Head of caudate nucleus (tissue), 42 donors: ENCODE data around the gene SLC25A29.
A peak's percentile ranks its signal among the peaks of the same experiment; 100 is the strongest.
"Not testable (repeated sequence)": the region's sequence is repeated elsewhere in the genome, so short reads cannot be mapped to it uniquely, and the experiment has no call there.

Experiments used
- DNase-seq, 42 donors: peaks; one replicate each; pipeline versions ENCODE4 v3.0.0 to v3.0.0-alpha.2; 2020 to 2021; ENCODE audit warnings: mixed read lengths in 7 of 42
- intact Hi-C: fragments of 100-400 bp; cut with DNase I; formaldehyde crosslinking; loops from one replicate; pipeline ENCODE4 v1.15.0; 2022

SLC25A29 gene

DNA sequence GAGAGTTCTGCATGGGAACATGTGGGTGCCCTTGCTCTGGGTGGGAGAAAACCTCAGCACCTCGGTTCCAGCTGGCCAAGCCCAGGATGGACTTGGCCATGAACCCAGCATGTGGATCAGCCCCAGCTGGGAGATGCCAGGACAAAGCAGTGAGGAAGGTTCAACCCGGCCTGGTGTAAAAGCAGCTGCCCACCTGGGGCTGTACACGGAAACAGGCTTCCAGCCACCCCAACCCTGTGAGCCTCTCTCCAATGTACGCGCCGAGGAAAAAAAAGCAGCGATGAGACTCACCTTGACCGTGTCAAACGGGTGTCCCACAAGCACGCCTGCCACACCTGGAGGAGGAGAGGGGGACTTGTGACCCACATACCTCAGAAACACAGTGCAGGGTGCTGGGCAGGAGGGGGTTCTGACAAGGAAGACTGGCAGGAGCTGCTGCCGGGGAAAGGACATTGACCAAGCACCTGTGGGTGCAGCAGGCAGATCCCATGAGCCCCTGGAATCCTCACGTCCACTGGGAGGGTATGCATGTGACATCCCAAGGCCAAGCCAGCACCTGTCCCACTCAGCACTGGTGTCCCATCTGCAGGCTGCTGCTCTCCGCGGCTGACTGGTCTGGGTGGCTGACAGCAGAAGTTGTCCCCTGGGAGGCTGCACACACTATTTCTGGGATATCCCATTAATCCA lies 7.5 kb downstream of the SLC25A29 start:
- no peak for DNase-seq
- intact Hi-C loops, result no loop called here

DNA sequence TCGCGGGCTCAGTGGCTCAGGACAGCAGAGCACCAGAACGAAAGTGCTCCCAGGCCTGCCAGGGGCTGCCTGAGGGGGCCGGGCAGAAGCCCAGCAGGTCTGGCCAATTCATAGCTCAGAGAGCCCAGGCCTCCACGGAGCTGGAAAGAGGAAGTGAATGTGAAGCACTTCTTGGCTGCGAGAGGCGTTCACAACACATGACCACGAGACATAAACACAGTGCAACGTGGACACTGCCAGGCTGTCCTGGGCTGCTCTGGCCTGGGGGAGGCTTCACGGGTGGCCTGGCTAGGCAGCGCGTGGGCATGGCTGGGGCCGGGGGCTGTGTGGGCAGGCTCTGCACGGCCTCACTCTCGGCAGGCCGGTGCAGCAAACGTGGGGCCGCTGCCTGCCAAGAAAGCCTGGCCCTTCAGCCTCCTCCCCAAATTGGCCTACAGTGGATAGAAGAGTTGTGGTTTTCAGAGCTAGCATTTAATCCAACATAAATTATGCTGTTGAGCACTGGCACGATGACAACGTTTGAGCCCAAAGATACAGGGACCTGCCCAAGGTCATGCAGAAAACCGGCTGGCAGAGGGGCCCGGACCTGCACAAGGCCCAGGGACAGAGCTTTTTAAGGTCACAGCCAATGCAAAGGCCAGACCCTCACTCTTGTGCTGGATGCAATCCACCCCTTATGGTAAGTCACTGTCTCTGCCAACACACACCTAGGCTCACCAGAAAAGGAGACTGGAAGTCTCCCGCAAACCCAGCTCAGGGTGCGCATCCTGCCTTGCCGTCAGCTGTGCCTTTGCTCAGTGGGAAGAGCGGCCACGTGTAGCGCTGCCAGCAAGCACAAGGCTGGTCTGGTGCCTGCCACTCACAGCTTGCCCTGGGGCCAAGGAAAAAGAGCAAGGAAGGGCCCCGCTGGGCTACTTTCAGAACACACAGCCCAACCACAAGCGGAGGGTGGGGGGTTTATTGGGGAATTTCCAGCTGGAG lies 8.6 kb downstream of the SLC25A29 start:
- intact Hi-C loops, result no loop called here
- peak in 41 of 42 donors; percentile 40 to 86 (median 68) for DNase-seq

DNA sequence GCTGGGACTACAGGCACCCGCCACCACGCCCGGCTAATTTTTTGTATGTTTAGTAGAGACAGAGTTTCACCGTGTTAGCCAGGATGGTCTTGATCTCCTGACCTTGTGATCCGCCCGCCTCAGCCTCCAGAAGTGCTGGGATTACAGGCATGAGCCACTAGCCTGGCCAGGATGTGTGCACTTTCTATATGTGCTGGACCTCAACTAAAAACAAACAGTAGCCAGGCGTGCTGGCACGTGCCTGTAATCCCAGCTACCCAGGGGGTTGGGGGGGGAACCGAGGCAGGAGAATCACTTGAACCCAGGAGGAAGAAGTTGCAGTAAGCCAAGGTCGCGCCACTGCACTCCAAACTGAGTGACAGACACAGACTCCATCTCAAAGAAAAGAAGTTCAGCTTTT lies 9.5 kb downstream of the SLC25A29 start:
- intact Hi-C loops, result not testable (repeated sequence)
- DNase-seq, result peak in 1 of 42 donors; percentile 17

DNA sequence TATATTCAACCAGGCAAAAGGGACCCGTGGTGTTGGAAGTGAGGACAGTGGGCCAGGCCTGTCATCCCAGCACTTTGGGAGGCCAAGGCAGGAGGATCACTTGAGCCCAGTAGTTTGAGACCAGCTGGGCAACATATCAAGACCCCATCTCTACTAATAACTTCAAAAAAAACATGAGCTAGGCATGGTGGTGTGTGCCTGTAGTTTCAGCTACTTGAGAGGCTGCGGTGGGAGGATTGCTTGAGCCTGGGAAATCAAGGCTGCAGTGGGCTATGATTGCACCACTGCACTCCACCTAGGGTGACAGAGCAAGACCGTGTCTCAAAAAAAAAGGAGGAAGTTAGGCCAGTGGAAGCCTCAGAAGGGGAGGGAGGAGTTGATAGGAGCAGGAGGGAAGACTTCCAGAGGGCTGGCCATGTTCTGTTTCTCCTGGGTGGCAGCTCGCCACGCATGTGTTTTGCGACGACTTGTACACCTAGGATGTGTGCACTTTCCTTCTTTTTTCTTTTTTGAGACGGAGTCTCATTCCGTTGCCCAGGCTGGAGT lies 10.1 kb downstream of the SLC25A29 start:
- intact Hi-C loops, result no loop called here
- DNase-seq, result peak in 1 of 42 donors; percentile 22

- intact Hi-C loops, result no loop called here
- DNase-seq, result peak in 2 of 42 donors; percentile 8 to 11
Measured at GRCh38 chr14:100295376-100296105, 10.7 kb downstream of the SLC25A29 start.

GRCh38 chr14:100294963-100295330 lies 11.3 kb downstream of the SLC25A29 start:
- DNase-seq, result peak in 3 of 42 donors; percentile 0 to 16 (median 13)
- intact Hi-C loops, result no loop called here

- DNase-seq, result peak in 7 of 42 donors; percentile 1 to 30 (median 17)
- intact Hi-C loops, result no loop called here
Measured at GRCh38 chr14:100294213-100294962, 11.9 kb downstream of the SLC25A29 start.

DNA sequence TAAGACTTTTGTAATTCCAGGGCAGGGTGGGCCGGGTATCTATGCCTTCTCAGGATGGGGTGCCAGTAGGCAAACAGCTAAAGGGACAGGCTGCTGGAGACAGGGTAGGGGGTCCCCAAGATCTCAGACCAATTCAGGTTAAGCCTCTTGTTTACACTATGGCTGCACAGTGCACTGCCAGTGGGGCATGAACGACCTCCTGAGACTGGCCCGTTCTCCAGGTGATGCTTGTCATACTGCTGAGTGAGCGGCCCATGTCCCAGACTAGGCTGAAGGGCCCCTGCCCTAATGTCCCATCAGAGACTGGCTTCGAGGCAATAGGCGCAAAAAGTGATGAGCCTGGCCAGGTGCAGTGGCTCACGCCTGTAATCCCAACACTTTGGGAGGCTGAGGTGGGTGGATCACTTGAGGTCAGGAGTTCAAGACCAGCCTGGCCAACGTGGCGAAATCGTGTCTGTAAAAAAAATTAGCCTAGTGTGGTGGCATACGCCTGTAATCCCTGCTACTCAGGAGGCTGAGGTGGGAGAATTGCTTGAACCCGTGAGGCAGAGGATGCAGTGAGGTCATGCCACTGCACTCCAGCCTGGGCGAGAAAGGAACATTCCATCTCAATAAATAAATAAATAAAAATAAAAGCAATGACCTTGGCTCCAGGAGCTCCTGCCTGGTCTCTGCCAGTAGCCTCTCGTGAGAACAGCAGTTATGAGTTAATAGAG lies 12.6 kb downstream of the SLC25A29 start:
- DNase-seq, result peak in 5 of 42 donors; percentile 10 to 24 (median 12)
- intact Hi-C loops, result no loop called here

DNA sequence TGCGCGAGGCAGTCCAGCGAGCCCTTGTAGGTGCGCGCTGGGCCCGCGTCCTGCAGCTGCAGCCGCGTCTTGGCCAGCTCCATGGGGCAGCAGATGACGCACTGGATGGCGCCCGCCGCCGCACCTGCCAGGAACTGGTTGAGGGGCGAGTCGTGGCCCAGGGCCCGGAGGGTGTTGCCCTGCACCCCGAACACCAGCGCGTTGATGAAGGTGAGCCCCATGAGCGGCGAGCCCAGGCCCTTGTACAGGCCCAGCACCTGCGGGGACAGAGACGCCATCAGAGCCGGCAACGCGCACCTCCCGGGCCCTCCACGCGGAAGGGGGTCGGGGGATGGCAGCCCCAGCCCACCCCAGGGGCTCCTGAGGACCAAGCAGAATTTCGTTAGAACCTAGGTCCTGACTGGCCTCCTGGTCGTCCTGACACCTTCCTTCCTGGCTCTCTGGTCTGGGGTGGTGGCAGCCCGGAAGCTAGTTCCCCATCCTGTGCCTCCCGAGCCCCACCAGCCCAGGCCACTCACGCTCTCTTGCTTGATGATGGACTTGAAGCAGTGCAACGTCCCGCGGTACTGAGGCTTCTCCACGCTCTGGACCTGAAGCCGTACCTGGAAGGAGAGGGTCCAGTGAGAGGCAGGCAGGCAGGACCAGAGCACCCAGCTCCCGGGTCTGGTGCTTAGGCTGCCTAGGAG lies 13.3 kb downstream of the SLC25A29 start:
- intact Hi-C loops, result no loop called here
- peak in 10 of 42 donors; percentile 0 to 40 (median 14) for DNase-seq

GRCh38 chr14:100292301-100292775 lies 13.9 kb downstream of the SLC25A29 start:
- DNase-seq, result peak in 7 of 42 donors; percentile 0 to 35 (median 13)
- intact Hi-C loops, result no loop called here

DNA sequence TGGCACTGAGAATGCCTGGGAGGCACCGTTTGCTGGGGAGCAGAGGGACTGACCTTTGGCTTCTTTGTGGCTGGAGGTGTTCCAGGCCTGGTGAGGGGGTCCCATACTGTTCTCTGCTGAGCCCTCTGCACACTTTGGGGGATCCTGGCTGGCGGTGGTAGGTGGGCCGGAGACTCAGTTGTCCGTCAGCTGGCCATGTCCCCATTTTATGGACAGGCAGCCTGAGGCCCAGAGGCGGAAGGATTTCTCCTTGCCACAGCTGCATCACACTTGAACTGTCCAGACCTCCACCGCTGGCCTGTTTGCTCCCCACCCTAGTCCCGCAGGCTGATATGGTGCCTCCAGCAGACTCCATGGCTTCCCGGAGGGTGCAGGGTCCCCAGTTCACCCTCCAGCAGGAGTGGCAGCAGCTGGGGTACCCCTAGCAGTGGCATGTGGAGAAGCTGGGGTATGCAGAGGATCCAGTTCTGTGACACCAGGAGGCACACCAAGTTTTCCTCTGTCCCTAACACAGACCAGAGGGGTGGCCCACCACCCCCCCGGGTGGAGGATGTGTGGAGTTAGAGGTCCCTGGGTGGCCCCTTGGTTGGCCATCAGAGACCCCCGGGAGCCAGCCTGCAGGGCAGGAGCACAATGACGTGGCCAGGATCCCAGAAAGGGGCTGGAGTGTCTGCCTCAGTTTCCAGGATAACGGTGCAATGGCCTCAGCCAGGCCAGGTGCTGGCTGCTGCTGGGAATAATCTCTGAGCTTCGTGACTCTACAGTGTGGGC lies 14.8 kb downstream of the SLC25A29 start:
- peak in 7 of 42 donors; percentile 1 to 34 (median 10) for DNase-seq
- intact Hi-C loops, result no loop called here

GRCh38 chr14:100290607-100291304 lies 15.5 kb downstream of the SLC25A29 start:
- DNase-seq, result peak in 10 of 42 donors; percentile 1 to 37 (median 16)
- intact Hi-C loops, result no loop called here

GRCh38 chr14:100289916-100290606 lies 16.2 kb downstream of the SLC25A29 start:
- DNase-seq, result peak in 6 of 42 donors; percentile 1 to 39 (median 19)
- intact Hi-C loops, result loop anchor here (5.0 kb wide), 1 partner anchor 48 kb away; no protein-coding TSS in a partner anchor

GRCh38 chr14:100288382-100289185 lies 17.7 kb downstream of the SLC25A29 start:
- intact Hi-C loops, result loop anchor here (5.0 kb wide), 1 partner anchor 46 kb away; no protein-coding TSS in a partner anchor
- peak in 3 of 42 donors; percentile 5 to 32 (median 13) for DNase-seq
